NCI-H2029 treated with DMSO at 0.1 percent for 48 hours (cell line): ENCODE measurements around the gene PTPN4.

Source experiments
- DNase-seq: peaks from one replicate; lab custom pipeline; 2025; lab: John Stamatoyannopoulos, UW

Gene PTPN4

GRCh38 chr2:119809339-119810048, 49.8 kb downstream of the PTPN4 start:
- DNase-seq = peak; percentile 26

GRCh38 chr2:119810049-119810630, 50.4 kb downstream of the PTPN4 start:
- peak; percentile 16 for DNase-seq

- no peak for DNase-seq
These were observed 54.5 kb downstream of the PTPN4 start for GRCh38 chr2:119814216-119814615.

- no peak for DNase-seq
These were observed 59.1 kb downstream of the PTPN4 start for GRCh38 chr2:119818792-119819191.

- no peak for DNase-seq
These were observed 60.1 kb downstream of the PTPN4 start for GRCh38 chr2:119819846-119820245.

- no peak for DNase-seq
These were observed 60.6 kb downstream of the PTPN4 start for GRCh38 chr2:119820275-119820674.

GRCh38 chr2:119821266-119821665, 61.5 kb downstream of the PTPN4 start:
- no peak for DNase-seq

- DNase-seq = no peak
These were observed 64.1 kb downstream of the PTPN4 start for GRCh38 chr2:119823734-119824334.

- no peak for DNase-seq
These were observed 66.7 kb downstream of the PTPN4 start for GRCh38 chr2:119826370-119826961.

GRCh38 chr2:119827866-119828507, 68.3 kb downstream of the PTPN4 start:
- DNase-seq = no peak

GRCh38 chr2:119836455-119837142, 76.9 kb downstream of the PTPN4 start:
- DNase-seq = no peak

- no peak for DNase-seq
These were observed 77.6 kb downstream of the PTPN4 start for GRCh38 chr2:119837350-119837749.

GRCh38 chr2:119837759-119838158, 78.0 kb downstream of the PTPN4 start:
- no peak for DNase-seq

GRCh38 chr2:119838179-119838578, 78.5 kb downstream of the PTPN4 start:
- DNase-seq = no peak

GRCh38 chr2:119841550-119841949, 81.8 kb downstream of the PTPN4 start:
- DNase-seq = no peak

- peak; percentile 20 for DNase-seq
These were observed 86.3 kb downstream of the PTPN4 start for GRCh38 chr2:119846021-119846420.

- no peak for DNase-seq
These were observed 90.3 kb downstream of the PTPN4 start for GRCh38 chr2:119849838-119850565.

GRCh38 chr2:119852214-119852613, 92.5 kb downstream of the PTPN4 start:
- DNase-seq = no peak

GRCh38 chr2:119853777-119854399, 94.2 kb downstream of the PTPN4 start:
- DNase-seq = no peak

- no peak for DNase-seq
These were observed 96.8 kb downstream of the PTPN4 start for GRCh38 chr2:119856469-119856901.

GRCh38 chr2:119857742-119858141, 98.0 kb downstream of the PTPN4 start:
- peak; percentile 69 for DNase-seq
